LHCN-M2 (cell line): ENCODE measurements around the gene HES5. TPM values are rescaled to one million over a fixed set of nuclear protein-coding genes. Genes with fewer than 3 reads are reported as not detected.

ENCODE experiments used
- DNase-seq: peaks from one replicate; pipeline ENCODE4 v3.0.0-alpha.2; 2012; ENCODE audit warnings: low read depth
- total RNA-seq: library from RNA; depleted of rRNA; stranded (reverse); fragments of >200 nt; gene quantifications from 2 replicates; pipeline ENCODE4 v1.2.3, GENCODE V29; 2014; rRNA removed

HES5 gene
- total RNA-seq, 1 experiment from 2014 or later: not detected

DNA sequence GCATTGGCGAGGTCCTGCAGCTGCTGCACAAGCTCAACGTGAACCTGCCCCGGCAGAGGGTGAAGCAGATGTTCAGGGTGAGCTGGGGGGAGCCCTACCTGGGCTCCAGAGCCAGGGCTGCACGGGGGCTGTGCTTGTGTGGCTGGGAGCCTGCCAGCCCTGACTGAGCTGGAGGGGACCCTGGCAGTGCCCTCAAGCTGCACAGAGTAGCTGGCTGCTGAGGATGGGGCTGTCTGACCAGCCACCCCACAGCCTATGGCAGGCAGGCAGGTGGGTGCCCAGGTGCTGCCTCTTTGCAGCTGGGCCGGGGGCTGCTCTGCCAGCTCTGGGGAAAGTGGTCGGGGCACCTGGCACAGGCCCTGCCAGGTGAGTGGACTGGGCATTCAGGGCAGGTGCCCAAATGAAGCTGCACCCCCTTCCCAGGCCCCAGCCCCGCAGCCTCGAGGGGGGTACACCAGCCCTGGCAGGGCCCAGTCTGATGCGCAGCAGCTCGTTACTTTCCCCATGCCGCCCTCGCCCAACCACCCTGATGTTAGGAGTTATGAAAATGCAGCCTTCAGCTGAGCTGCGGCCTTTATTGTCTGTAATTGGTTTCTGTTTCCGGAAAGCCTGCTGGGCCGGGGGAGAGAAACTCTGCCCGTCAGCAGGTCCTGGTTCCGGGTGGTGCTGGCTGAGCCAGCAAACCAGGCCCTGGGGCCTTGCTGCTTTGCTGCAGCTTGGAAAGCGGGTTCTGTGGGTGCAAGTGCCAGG lies 49.7 kb downstream of the HES5 start:
- no peak for DNase-seq

- no peak for DNase-seq
Measured at GRCh38 chr1:2479618-2480017, 50.4 kb downstream of the HES5 start.

GRCh38 chr1:2479186-2479585 lies 50.9 kb downstream of the HES5 start:
- DNase-seq: no peak

Other genes with a start within 250 kb of the HES5 start
- 4.9 and 7.5 TPM in 2 replicates for gene MORN1, start 138.7 kb downstream of the HES5 start, total RNA-seq
- 97.2 and 104 TPM in 2 replicates for gene RER1, start 138.4 kb downstream of the HES5 start, total RNA-seq
- 47.9 and 51.6 TPM in 2 replicates for gene PEX10, start 117.7 kb downstream of the HES5 start, total RNA-seq
- gene PLCH2, start 54.0 kb downstream of the HES5 start, total RNA-seq: 0.06 TPM in 1 of 2 replicates, not detected in the other
- 22.4 and 30.0 TPM in 2 replicates for gene PANK4, start 3.7 kb downstream of the HES5 start, total RNA-seq
- gene TNFRSF14, start 26.1 kb upstream of the HES5 start, total RNA-seq: 13.1 TPM in 2 replicates
- 39.6 and 40.7 TPM in 2 replicates for gene PRXL2B, start 56.5 kb upstream of the HES5 start, total RNA-seq
- not detected in 2 replicates for gene MMEL1, start 102.8 kb upstream of the HES5 start, total RNA-seq